IPS DF 4.7 (cell line): Measurements from ENCODE around the gene KCNC1.

Source experiments
- DNase-seq: peaks from one replicate; pipeline ENCODE4 v3.0.0-alpha.2; 2013; ENCODE audit warnings: low spot score; ENCODE audit errors: extremely low read depth

Gene KCNC1

GRCh38 chr11:17736930-17737817, 2.6 kb downstream of the KCNC1 start:
- DNase-seq, result no peak

- no peak for DNase-seq
Observed at GRCh38 chr11:17738151-17738973, 3.8 kb downstream of the KCNC1 start.

- DNase-seq, result no peak
Observed at GRCh38 chr11:17739945-17740338, 5.4 kb downstream of the KCNC1 start.

- DNase-seq, result no peak
Observed at GRCh38 chr11:17740649-17741235, 6.2 kb downstream of the KCNC1 start.

- DNase-seq, result no peak
Observed at GRCh38 chr11:17741487-17741886, 6.9 kb downstream of the KCNC1 start.

GRCh38 chr11:17742019-17742418, 7.4 kb downstream of the KCNC1 start:
- no peak for DNase-seq

- DNase-seq, result no peak
Observed at GRCh38 chr11:17743026-17743807, 8.6 kb downstream of the KCNC1 start.

- DNase-seq, result no peak
Observed at GRCh38 chr11:17743808-17744119, 9.2 kb downstream of the KCNC1 start.

GRCh38 chr11:17744151-17744940, 9.8 kb downstream of the KCNC1 start:
- DNase-seq, result no peak

GRCh38 chr11:17745023-17745772, 10.6 kb downstream of the KCNC1 start:
- no peak for DNase-seq

- DNase-seq, result no peak
Observed at GRCh38 chr11:17746096-17746495, 11.5 kb downstream of the KCNC1 start.

GRCh38 chr11:17747131-17747955, 12.8 kb downstream of the KCNC1 start:
- no peak for DNase-seq

GRCh38 chr11:17748044-17748443, 13.5 kb downstream of the KCNC1 start:
- no peak for DNase-seq

- no peak for DNase-seq
Observed at GRCh38 chr11:17748761-17749721, 14.5 kb downstream of the KCNC1 start.

- no peak for DNase-seq
Observed at GRCh38 chr11:17750013-17750800, 15.6 kb downstream of the KCNC1 start.

- no peak for DNase-seq
Observed at GRCh38 chr11:17750801-17751165, 16.2 kb downstream of the KCNC1 start.

GRCh38 chr11:17751558-17751957, 17.0 kb downstream of the KCNC1 start:
- no peak for DNase-seq
